ENCODE results near the gene ALDH1L1. TPM values are rescaled to one million over a fixed set of nuclear protein-coding genes. Genes with fewer than 3 reads are reported as not detected.

The ALDH1L1 gene
- total RNA-seq, 1 experiment from 2014 or later = not detected

- Histone ChIP-seq H3K4me2 (ENCODE audit: low read length) (peak overlapping the region; percentile 82), H3K4me1 (ENCODE audit: insufficient read depth, low read length) (peaks cover 24% of the 10 kb centered on the region), H3K27me3 (ENCODE audit: low read length) (no peaks in the 10 kb centered on the region), H2AFZ (ENCODE audit: low read length) (peak overlapping the region; percentile 79), H3F3A (ENCODE audit: low read length, unreplicated experiment) (no peaks in the 10 kb centered on the region), H3K27ac (ENCODE audit: low read length) (no peak overlapping the region), H3K79me2 (ENCODE audit: low read length) (no peaks in the 10 kb centered on the region), H3K36me3 (ENCODE audit: low read depth, low read length) (no peaks in the 10 kb centered on the region), H4K20me1 (ENCODE audit: low read length) (no peaks in the 10 kb centered on the region), H3K9me3 (ENCODE audit: low read length) (no peaks in the 10 kb centered on the region), H3K9ac (ENCODE audit: low read length) (no peak overlapping the region), H3K4me3 (ENCODE audit: low read length) (peak overlapping the region; percentile 60), H3K9me2 (replicated peaks; ENCODE audit: low read length) (no peaks in the 10 kb centered on the region)
- ChIA-PET CTCF (no interaction called here), POLR2A (ENCODE audit: unreplicated experiment) (no interaction called here)
- no peak for DNase-seq
- ATAC-seq = no peak
- no TSS peak for BruUV-seq (replicated peaks)
- no peak for TF ChIP-seq EZH2phosphoT487 (IDR thresholded peaks at IDR 0.05; ENCODE audit: borderline replicate concordance, low read length)
- intact Hi-C loops (cut with micrococcal nuclease) = no loop called here
Measured at GRCh38 chr3:126213379-126214028, 33.1 kb upstream of the ALDH1L1 start.

GRCh38 chr3:126212620-126213378, 32.4 kb upstream of the ALDH1L1 start:
- Histone ChIP-seq H3K4me3 (ENCODE audit: low read length) (peak overlapping the region; percentile 64), H3K27me3 (ENCODE audit: low read length) (no peaks in the 10 kb centered on the region), H3K4me2 (ENCODE audit: low read length) (peak overlapping the region; percentile 82), H3K9ac (ENCODE audit: low read length) (no peak overlapping the region), H3K9me2 (replicated peaks; ENCODE audit: low read length) (no peaks in the 10 kb centered on the region), H3K9me3 (ENCODE audit: low read length) (no peaks in the 10 kb centered on the region), H3F3A (ENCODE audit: low read length, unreplicated experiment) (no peaks in the 10 kb centered on the region), H3K4me1 (ENCODE audit: insufficient read depth, low read length) (peaks cover 28% of the 10 kb centered on the region), H3K27ac (ENCODE audit: low read length) (no peak overlapping the region), H3K36me3 (ENCODE audit: low read depth, low read length) (no peaks in the 10 kb centered on the region), H4K20me1 (ENCODE audit: low read length) (no peaks in the 10 kb centered on the region), H3K79me2 (ENCODE audit: low read length) (no peaks in the 10 kb centered on the region), H2AFZ (ENCODE audit: low read length) (peak overlapping the region; percentile 82)
- POLR2A ChIA-PET (ENCODE audit: unreplicated experiment) = no interaction called here
- CTCF ChIA-PET = no interaction called here
- DNase-seq (peak; percentile 51), ATAC-seq (peak; percentile 63)
- no peak for TF ChIP-seq EZH2 (IDR thresholded peaks at IDR 0.05; ENCODE audit: low read length, unreplicated experiment)
- peak; percentile 25; the same call in 1 of the 2 replicates for TF ChIP-seq CTCF (conservative IDR thresholded peaks at IDR 0.05; ENCODE audit: low read depth, low read length)
- BruUV-seq (replicated peaks) = no TSS peak
- intact Hi-C loops (cut with micrococcal nuclease) = no loop called here

- peak overlapping the region; percentile 82 for H3K4me2 ChIP-seq (ENCODE audit: low read length)
- intact Hi-C loops (cut with micrococcal nuclease) = no loop called here
- no peaks in the 10 kb centered on the region for H3F3A ChIP-seq (ENCODE audit: low read length, unreplicated experiment)
- ChIA-PET CTCF (no interaction called here), POLR2A (ENCODE audit: unreplicated experiment) (no interaction called here)
- BruUV-seq (replicated peaks) = no TSS peak
- no peak overlapping the region for H3K9ac ChIP-seq (ENCODE audit: low read length)
- H3K4me3 ChIP-seq (ENCODE audit: low read length) = peak overlapping the region; percentile 64; the same call in 1 of the 2 replicates
- H3K27ac ChIP-seq (ENCODE audit: low read length) = no peak overlapping the region
- ATAC-seq (no peak), DNase-seq (no peak)
- TF ChIP-seq CTCF (conservative IDR thresholded peaks at IDR 0.05; ENCODE audit: low read depth, low read length) (no peak), EZH2 (IDR thresholded peaks at IDR 0.05; ENCODE audit: low read length, unreplicated experiment) (no peak), EZH2phosphoT487 (IDR thresholded peaks at IDR 0.05; ENCODE audit: borderline replicate concordance, low read length) (no peak)
- no peaks in the 10 kb centered on the region for H3K79me2 ChIP-seq (ENCODE audit: low read length)
- H2AFZ ChIP-seq (ENCODE audit: low read length) = peak overlapping the region; percentile 82
- no peaks in the 10 kb centered on the region for H3K36me3 ChIP-seq (ENCODE audit: low read depth, low read length)
- H3K27me3 ChIP-seq (ENCODE audit: low read length) = no peaks in the 10 kb centered on the region
- no peaks in the 10 kb centered on the region for H4K20me1 ChIP-seq (ENCODE audit: low read length)
- no peaks in the 10 kb centered on the region for H3K9me2 ChIP-seq (replicated peaks; ENCODE audit: low read length)
- H3K4me1 ChIP-seq (ENCODE audit: insufficient read depth, low read length) = peaks cover 28% of the 10 kb centered on the region
- no peaks in the 10 kb centered on the region for H3K9me3 ChIP-seq (ENCODE audit: low read length)
Measured at GRCh38 chr3:126212250-126212619, 31.8 kb upstream of the ALDH1L1 start.

All from PC-3 (cell line).